OCI-LY3 (cell line): ENCODE measurements around the gene SOX18.

Experiments
- H2AFZ ChIP-seq: fragments of 200-600, 300-600 bp; shearing (Covaris generic); 2 replicates; pipeline ENCODE4 v1.6.0; 2014; ENCODE audit warnings: antibody characterized with exemption, low read depth, low read length
- H3K27ac ChIP-seq: fragments of 200-600, 300-600 bp; sonication (generic); 2 replicates; pipeline ENCODE4 v1.5.1; 2014; ENCODE audit warnings: mild to moderate bottlenecking, low read length, moderate library complexity, mixed read lengths
- H3K27me3 ChIP-seq: fragments of 200-600, 300-600 bp; sonication (generic); 2 replicates; pipeline ENCODE4 v1.6.1; 2014; ENCODE audit warnings: low read depth, low read length, mixed read lengths
- H3K36me3 ChIP-seq: fragments of 200-600, 300-600 bp; sonication (generic); replicated peaks from 2 replicates; pipeline ENCODE3; 2014; ENCODE audit warnings: low read depth, low read length, mixed read lengths
- H3K4me1 ChIP-seq: fragments of 300-600, 200-600 bp; sonication (generic); 2 replicates; pipeline ENCODE4 v1.6.1; 2014; ENCODE audit warnings: low read length, mixed read lengths
- H3K4me2 ChIP-seq: fragments of 200-600, 300-600 bp; sonication (generic); 2 replicates; pipeline ENCODE4 v1.6.1; 2014; ENCODE audit warnings: low read length, mixed read lengths
- H3K4me3 ChIP-seq: fragments of 300-600, 200-600 bp; sonication (generic); 2 replicates; pipeline ENCODE4 v1.5.1; 2014; ENCODE audit warnings: antibody characterized with exemption, mild to moderate bottlenecking, low read length, moderate library complexity
- H3K79me2 ChIP-seq: fragments of 300-600, 200-600 bp; shearing (Covaris generic); 2 replicates; pipeline ENCODE4 v1.6.1; 2014; ENCODE audit warnings: mild to moderate bottlenecking, low read length, mixed read lengths
- H3K9ac ChIP-seq: fragments of 300-600, 200-600 bp; shearing (Covaris generic); 2 replicates; pipeline ENCODE4 v1.6.0; 2014; ENCODE audit warnings: mild to moderate bottlenecking, low read length, moderate library complexity
- H3K9me3 ChIP-seq: fragments of 200-600, 300-600 bp; shearing (Covaris generic); 2 replicates; pipeline ENCODE4 v1.6.1; 2014; ENCODE audit warnings: low read length, mixed read lengths; ENCODE audit not compliant: insufficient read depth
- H4K20me1 ChIP-seq: fragments of 200-600, 300-600 bp; sonication (generic); 2 replicates; pipeline ENCODE4 v1.6.1; 2016; ENCODE audit warnings: low read length, mixed read lengths; ENCODE audit not compliant: insufficient read depth
- CTCF ChIP-seq: fragments of 200-600, 300-600 bp; sonication (generic); IDR thresholded peaks from 2 replicates; pipeline ENCODE4 v1.5.1; 2014; ENCODE audit warnings: antibody characterized with exemption, low read length, low read depth
- EZH2phosphoT487 ChIP-seq: fragments of 200-600 bp; shearing (Covaris generic); IDR thresholded peaks from 2 replicates; pipeline ENCODE4 v1.6.1; 2018; ENCODE audit warnings: antibody characterized with exemption, mixed run types, low read depth

Gene SOX18

GRCh38 chr20:64074184-64074789 is 24.8 kb upstream of the SOX18 start:
- Histone ChIP-seq H3K9me3 (no peaks in the 10 kb centered on the region), H3K27me3 (no peaks in the 10 kb centered on the region), H4K20me1 (no peaks in the 10 kb centered on the region), H3K4me3 (no peak overlapping the region), H3K27ac (no peak overlapping the region), H3K4me1 (peaks cover 25% of the 10 kb centered on the region), H2AFZ (no peak overlapping the region), H3K4me2 (no peak overlapping the region), H3K9ac (no peak overlapping the region), H3K79me2 (peaks cover 34% of the 10 kb centered on the region), H3K36me3 (peaks cover 19% of the 10 kb centered on the region)
- TF ChIP-seq CTCF = no peak
- TF ChIP-seq EZH2phosphoT487 = no peak

GRCh38 chr20:64073476-64074183 is 24.2 kb upstream of the SOX18 start:
- Histone ChIP-seq H2AFZ (no peak overlapping the region), H3K4me2 (no peak overlapping the region), H3K36me3 (peaks cover 19% of the 10 kb centered on the region), H4K20me1 (no peaks in the 10 kb centered on the region), H3K27ac (no peak overlapping the region), H3K79me2 (peaks cover 27% of the 10 kb centered on the region), H3K27me3 (no peaks in the 10 kb centered on the region), H3K4me3 (no peak overlapping the region), H3K9me3 (no peaks in the 10 kb centered on the region), H3K9ac (no peak overlapping the region), H3K4me1 (peaks cover 25% of the 10 kb centered on the region)
- TF ChIP-seq CTCF = no peak
- no peak for TF ChIP-seq EZH2phosphoT487

GRCh38 chr20:64072498-64073063 is 23.1 kb upstream of the SOX18 start:
- Histone ChIP-seq H3K9ac (no peak overlapping the region), H3K4me1 (peaks cover 16% of the 10 kb centered on the region), H3K36me3 (peaks cover 19% of the 10 kb centered on the region), H4K20me1 (no peaks in the 10 kb centered on the region), H3K9me3 (no peaks in the 10 kb centered on the region), H2AFZ (no peak overlapping the region), H3K4me2 (no peak overlapping the region), H3K27ac (no peak overlapping the region), H3K27me3 (no peaks in the 10 kb centered on the region), H3K4me3 (no peak overlapping the region), H3K79me2 (peaks cover 16% of the 10 kb centered on the region)
- TF ChIP-seq CTCF (no peak), EZH2phosphoT487 (no peak)
